GM12878 (cell line): ENCODE results near the gene DDX10. TPM values are rescaled to one million over a fixed set of nuclear protein-coding genes. Genes with fewer than 3 reads are reported as not detected.

ENCODE experiments used
- ATAC-seq: fragments of 200-7000 bp; cut with Tn5 transposase; 3 replicates; pipeline ENCODE4 v1.9.1; 2020; ENCODE audit warnings: mild to moderate bottlenecking, moderate library complexity
- BruUV-seq: library from RNA; stranded (reverse); fragments of 400-500 nt; replicated peaks from 2 replicates; lab custom pipeline; 2021; lab: Mats Ljungman, UMichigan
- CTCF ChIA-PET: fragments of 300-600 bp; sonication (Branson Sonifier 250); formaldehyde crosslinking; extraction: SDS; loops from one replicate; lab custom pipeline; 2021; ENCODE audit warnings: inconsistent platforms; lab: Yijun Ruan, JAX
- POLR2A ChIA-PET: fragments of 350-600 bp; formaldehyde crosslinking; extraction: SDS; loops from one replicate; lab custom pipeline; 2021; ENCODE audit warnings: inconsistent platforms; lab: Charles Lee
- RAD21 ChIA-PET: fragments of 300-600 bp; sonication (Branson Sonifier 250); formaldehyde crosslinking; loops from one replicate; lab custom pipeline; 2023; ENCODE audit warnings: antibody characterized with exemption; ENCODE audit not compliant: unreplicated experiment; lab: Charles Lee
- SMC1A ChIA-PET: fragments of 300-600 bp; sonication (Branson Sonifier 250); formaldehyde crosslinking; loops from one replicate; lab custom pipeline; 2023; ENCODE audit not compliant: unreplicated experiment, uncharacterized antibody; lab: Charles Lee
- DNase-seq: peaks from one replicate; pipeline ENCODE4 v3.0.0-alpha.2; 2011; ENCODE audit warnings: low read depth, low spot score
- FAIRE-seq: peaks from 3 replicates; lab custom pipeline; 2011; peaks lifted over from hg19 to GRCh38; lab: Jason Lieb, UNC
- H2AFZ ChIP-seq: 2 replicates; pipeline ENCODE4 v1.6.0; 2011; ENCODE audit warnings: low read depth, low read length, control low read depth; ENCODE audit not compliant: control insufficient read depth
- H3K27ac ChIP-seq: 2 replicates; pipeline ENCODE4 v1.5.1; 2011; ENCODE audit warnings: control low read depth; ENCODE audit not compliant: control insufficient read depth, insufficient read depth
- H3K27me3 ChIP-seq, 2 experiments: replicated peaks in 1 of 2; 2 replicates each; pipeline versions ENCODE4 v1.6.0 to v1.6.1; 2011; ENCODE audit warnings: low read length in 1 of 2; ENCODE audit not compliant: control insufficient read depth in 2 of 2, insufficient read depth in 2 of 2
- H3K36me3 ChIP-seq, 2 experiments: 2 replicates each; pipeline ENCODE4 v1.5.1; 2011; ENCODE audit warnings: low read length in 1 of 2; ENCODE audit not compliant: control insufficient read depth in 2 of 2, insufficient read depth in 2 of 2
- H3K4me1 ChIP-seq: 2 replicates; pipeline ENCODE4 v1.6.1; 2011; ENCODE audit warnings: mild to moderate bottlenecking, low read length, moderate library complexity, mixed read lengths; ENCODE audit not compliant: control insufficient read depth, insufficient read depth
- H3K4me2 ChIP-seq: 2 replicates; pipeline ENCODE4 v1.6.0; 2011; ENCODE audit warnings: control low read depth; ENCODE audit not compliant: control insufficient read depth, insufficient read depth
- H3K4me3 ChIP-seq: fragments of 200-600 bp; sonication (generic); 2 replicates; pipeline ENCODE4 v1.5.1; 2016
- H3K79me2 ChIP-seq: 2 replicates; pipeline ENCODE4 v1.6.0; 2011; ENCODE audit warnings: low read length; ENCODE audit not compliant: control insufficient read depth, insufficient read depth
- H3K9ac ChIP-seq: 2 replicates; pipeline ENCODE4 v1.8.0; 2011; ENCODE audit warnings: low read length, control low read depth, mixed read lengths; ENCODE audit not compliant: control insufficient read depth, insufficient read depth
- H3K9me3 ChIP-seq: replicated peaks from 3 replicates; pipeline ENCODE4 v1.5.1; 2011; ENCODE audit warnings: mild to moderate bottlenecking, low read length; ENCODE audit not compliant: control insufficient read depth, insufficient read depth
- H4K20me1 ChIP-seq: 2 replicates; pipeline ENCODE4 v1.6.0; 2011; ENCODE audit not compliant: control insufficient read depth, insufficient read depth
- CHD1 ChIP-seq: IDR thresholded peaks from 2 replicates; pipeline ENCODE4 v1.6.1; 2012; ENCODE audit warnings: low read depth, low read length, improper control_type of control experiment
- EZH2 ChIP-seq: IDR thresholded peaks from 2 replicates; pipeline ENCODE4 v1.6.1; 2012; ENCODE audit warnings: low read depth, mild to moderate bottlenecking, control low read depth, inconsistent platforms, low read length, borderline replicate concordance; ENCODE audit not compliant: control insufficient read depth
- HDGF ChIP-seq: fragments of 450-650 bp; IDR thresholded peaks from 2 replicates; pipeline ENCODE4 v1.6.1; 2016; ENCODE audit warnings: antibody characterized with exemption
- IKZF1 ChIP-seq: fragments of 450-650 bp; conservative IDR thresholded peaks from 2 replicates; pipeline ENCODE4 v1.6.1; 2017; ENCODE audit warnings: antibody characterized with exemption, mild to moderate bottlenecking
- IKZF2 ChIP-seq, 2 experiments: fragments of 450-650 bp; IDR thresholded peaks; 2 replicates each; pipeline ENCODE4 v1.6.1; 2017; ENCODE audit warnings: mild to moderate bottlenecking in 2 of 2, moderate library complexity in 2 of 2
- LARP7 ChIP-seq: fragments of 450-650 bp; IDR thresholded peaks from 2 replicates; pipeline ENCODE4 v1.6.1; 2017; ENCODE audit warnings: mild to moderate bottlenecking
- MYB ChIP-seq: fragments of 150-350 bp; IDR thresholded peaks from 2 replicates; pipeline ENCODE4 v1.6.1; 2014; ENCODE audit warnings: mild to moderate bottlenecking, low read depth, low read length, borderline replicate concordance
- POU2F2 ChIP-seq: IDR thresholded peaks from 3 replicates; pipeline ENCODE4 v1.6.1; 2011; ENCODE audit warnings: low read depth, mild to moderate bottlenecking, low read length, borderline replicate concordance
- RELB ChIP-seq: fragments of 450-650 bp; IDR thresholded peaks from 2 replicates; pipeline ENCODE4 v1.6.1; 2017; ENCODE audit warnings: low read depth, mild to moderate bottlenecking, moderate library complexity
- SMAD1 ChIP-seq: fragments of 450-650 bp; IDR thresholded peaks from 2 replicates; pipeline ENCODE4 v1.6.1; 2018; ENCODE audit warnings: mild to moderate bottlenecking, low read depth; ENCODE audit not compliant: partially characterized antibody
- SPI1 ChIP-seq: IDR thresholded peaks from 2 replicates; pipeline ENCODE4 v1.6.1; 2011; ENCODE audit warnings: low read depth, mild to moderate bottlenecking, low read length, moderate library complexity, borderline replicate concordance; ENCODE audit not compliant: insufficient read depth
- SREBF1 ChIP-seq: IDR thresholded peaks from 2 replicates; pipeline ENCODE4 v1.6.1; 2012; ENCODE audit warnings: mild to moderate bottlenecking, low read length
- ZBED1 ChIP-seq: IDR thresholded peaks from 2 replicates; pipeline ENCODE4 v1.6.1; 2016; ENCODE audit warnings: borderline replicate concordance
- ZBTB40 ChIP-seq: fragments of 450-650 bp; IDR thresholded peaks from 2 replicates; pipeline ENCODE4 v1.6.1; 2016; ENCODE audit warnings: mild to moderate bottlenecking, moderate library complexity, borderline replicate concordance
- WGBS: methylation state at CpG from one replicate; pipeline ENCODE4 v1.1.6; 2016; ENCODE audit warnings: low lambda C conversion rate; ENCODE audit not compliant: insufficient replicate concordance, insufficient coverage; ENCODE audit errors: missing lambda C conversion rate; 5-methylcytosine and 5-hydroxymethylcytosine counted together
- in situ Hi-C: fragments of 300-500 bp; cut with MboI; formaldehyde crosslinking; loops from 9 replicates; pipeline ENCODE4 v1.14.3; 2018; ENCODE audit warnings: mixed read lengths
- intact Hi-C: fragments of 100-400 bp; cut with micrococcal nuclease; formaldehyde crosslinking; loops from one replicate; pipeline ENCODE4 v1.14.2; 2022; ENCODE audit not compliant: unreplicated experiment
- polyA plus RNA-seq, 11 experiments: library from polyadenylated mRNA; depleted of rRNA in 4 of 11; unstranded in 6 of 11; stranded (reverse) in 5 of 11; fragments of >200 nt; fragmentation: Nextera tagmentation in 4 of 11; fragmentation: Illumina TruSeq in 1 of 11; extraction: Ambion mirVana in 4 of 11; extraction: Trizol in 1 of 11; gene quantifications; 1 replicate in 1 of 11; 2 replicates in 10 of 11; pipeline versions ENCODE4 v1.2.1 to v1.2.3, GENCODE V29; 2011 to 2016; ENCODE audit warnings: inconsistent platforms in 2 of 11, missing spikeins in 2 of 11, low read depth in 1 of 11
- total RNA-seq, 4 experiments: library from RNA; depleted of rRNA in 3 of 4; stranded (reverse); fragments of >200 nt in 3 of 4; fragmentation: Illumina TruSeq in 1 of 4; extraction: Trizol in 1 of 4; gene quantifications; 2 replicates each; pipeline versions ENCODE4 v1.2.1 to v1.2.3, GENCODE V29; 2013 to 2021

The DDX10 gene
- total and polyA plus RNA-seq, 10 of the 15 experiments (the other 5 are each of a cell fraction or from before 2014, with no cell fraction given): 20.9 to 51.5 (median 31.9) TPM

- H3K4me1 ChIP-seq: no peaks in the 10 kb centered on the region
- TF ChIP-seq MYB (no peak), IKZF2 (IDR thresholded peaks at IDR 0.05) (no peak), RELB (no peak), SREBF1 (no peak), ZBTB40 (no peak), SPI1 (peak; percentile 18; the same call in 1 of the 2 replicates), LARP7 (no peak), SMAD1 (no peak), HDGF (no peak), POU2F2 (peak; percentile 37; the same call in 1 of the 3 replicates), EZH2 (no peak), CHD1 (no peak), ZBED1 (no peak), IKZF1 (no peak)
- no peaks in the 10 kb centered on the region; a peak in 1 of 4 replicates for H3K36me3 ChIP-seq
- ATAC-seq: peak; percentile 92
- no peak overlapping the region for H3K27ac ChIP-seq
- H3K27me3 ChIP-seq: no peaks in the 10 kb centered on the region
- BruUV-seq: no TSS peak
- peak; percentile 39 for DNase-seq
- no peak for FAIRE-seq
- POLR2A ChIA-PET: no interaction called here
- H3K9me3 ChIP-seq: no peaks in the 10 kb centered on the region; the same call in 2 of the 3 replicates
- H3K79me2 ChIP-seq: no peaks in the 10 kb centered on the region
- H2AFZ ChIP-seq: no peak overlapping the region
- H3K9ac ChIP-seq: no peak overlapping the region
- in situ Hi-C loops: no loop called here
- SMC1A ChIA-PET: interaction anchor here (0.6 to 1.7 kb wide), 2 partner anchors 8 to 1170 kb away, joined by 3 read pairs; no protein-coding TSS in a partner anchor
- H4K20me1 ChIP-seq: no peaks in the 10 kb centered on the region
- no peak overlapping the region for H3K4me2 ChIP-seq
- CTCF ChIA-PET: no interaction called here
- WGBS: 50% methylated on average over 8 of the region's 8 CpGs
- no peak overlapping the region for H3K4me3 ChIP-seq
- intact Hi-C loops: no loop called here
- RAD21 ChIA-PET: no interaction called here
Observed at GRCh38 chr11:108895579-108896480, 231.0 kb downstream of the DDX10 start.
